Thoracic aorta (tissue), 2 donors: ENCODE results near the gene CHRD. TPM values are rescaled to one million over a fixed set of nuclear protein-coding genes. Genes with fewer than 3 reads are reported as not detected.

Experiments
- ATAC-seq: fragments of 150-250 bp; one replicate; pipeline ENCODE4 v1.8.0; 2017; ENCODE audit warnings: low read depth; ENCODE audit not compliant: insufficient number of reproducible peaks, low FRiP score
- DNase-seq: peaks from one replicate; pipeline ENCODE4 v3.0.0-alpha.2; 2020; ENCODE audit warnings: low spot score
- H3K27ac ChIP-seq, 2 donors: fragments of 200-600 bp; sonication (generic); 1 replicate in 1 of 2; 2 replicates in 1 of 2; pipeline ENCODE4 v1.5.1; 2016; ENCODE audit warnings: mild to moderate bottlenecking in 2 of 2, moderate library complexity in 2 of 2
- H3K27me3 ChIP-seq: fragments of 200-600 bp; sonication (generic); replicated peaks from 2 replicates; pipeline ENCODE4 v1.6.0; 2016; ENCODE audit warnings: mild to moderate bottlenecking; ENCODE audit not compliant: insufficient read depth
- H3K36me3 ChIP-seq: fragments of 200-600 bp; sonication (generic); one replicate; pipeline ENCODE4 v1.5.1; 2016
- H3K4me1 ChIP-seq, 2 donors: fragments of 200-600 bp; sonication (generic); 1 replicate in 1 of 2; 2 replicates in 1 of 2; pipeline versions ENCODE4 v1.5.1 to v1.6.0; 2016; ENCODE audit warnings: low read depth in 2 of 2, mild to moderate bottlenecking in 1 of 2; ENCODE audit not compliant: control insufficient read depth in 1 of 2
- H3K4me3 ChIP-seq: fragments of 200-600 bp; sonication (generic); 2 replicates; pipeline ENCODE4 v1.5.1; 2016; ENCODE audit warnings: mild to moderate bottlenecking
- H3K9me3 ChIP-seq: fragments of 200-600 bp; sonication (generic); 2 replicates; pipeline ENCODE4 v1.5.1; 2016
- total RNA-seq, 2 donors: library from RNA; depleted of rRNA; stranded (reverse); fragments of >200 nt; gene quantifications; one replicate each; pipeline versions ENCODE4 v1.1.0 to v1.2.3, GENCODE V29; 2016
- TF ChIP-seq, protein P1 (sequence below): fragments of 200-600 bp; sonication (generic); IDR thresholded peaks from one replicate; pipeline ENCODE4 v1.5.1; 2019; ENCODE audit warnings: antibody characterized with exemption

Gene CHRD
- total RNA-seq, 2 donors from 2014 or later = 19.5 to 21.7 TPM

DNA sequence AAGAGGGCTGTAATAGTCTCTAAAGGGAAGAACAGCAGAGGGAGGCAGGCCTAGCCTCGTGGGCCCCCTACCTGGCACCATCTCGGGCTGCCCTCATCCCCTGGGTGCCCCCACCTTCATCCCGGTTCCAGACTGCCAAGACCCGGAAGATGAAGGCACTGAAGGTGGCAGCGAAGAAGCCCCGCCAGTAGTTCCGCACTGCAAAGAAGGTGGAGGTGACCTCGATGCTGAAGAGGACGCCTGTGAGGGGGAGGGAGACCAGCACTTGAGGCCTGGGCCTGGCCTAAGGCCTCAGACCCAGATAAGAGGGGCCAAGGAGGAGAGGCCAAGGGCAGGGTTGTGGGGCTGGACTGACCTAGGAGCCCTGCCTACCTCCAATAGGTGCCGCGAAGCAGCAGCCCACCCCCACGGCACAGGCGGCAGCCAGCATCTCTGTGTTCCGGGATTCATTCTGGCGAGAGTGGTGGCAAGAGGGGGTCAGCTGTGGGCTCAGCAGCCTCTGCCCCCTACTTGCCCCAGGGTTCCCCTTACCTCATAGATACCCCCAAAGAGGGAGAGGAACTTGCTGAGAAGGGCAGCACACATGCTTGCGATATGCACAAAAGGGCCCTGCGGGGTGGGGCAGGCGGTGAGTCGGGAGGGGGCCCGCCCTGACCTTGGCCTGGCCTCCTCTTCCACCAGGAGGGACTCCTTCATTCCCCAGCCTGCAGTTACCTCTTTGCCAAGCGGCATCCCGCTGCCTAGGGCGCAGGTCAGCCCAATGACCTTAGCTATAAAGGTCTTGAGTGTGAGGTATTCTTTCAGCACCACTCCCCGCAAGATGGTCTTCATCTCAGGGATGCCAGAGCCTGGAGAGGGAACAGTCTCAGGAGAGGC, 22.4 kb upstream of the CHRD start:
- TF ChIP-seq, protein P1, sequence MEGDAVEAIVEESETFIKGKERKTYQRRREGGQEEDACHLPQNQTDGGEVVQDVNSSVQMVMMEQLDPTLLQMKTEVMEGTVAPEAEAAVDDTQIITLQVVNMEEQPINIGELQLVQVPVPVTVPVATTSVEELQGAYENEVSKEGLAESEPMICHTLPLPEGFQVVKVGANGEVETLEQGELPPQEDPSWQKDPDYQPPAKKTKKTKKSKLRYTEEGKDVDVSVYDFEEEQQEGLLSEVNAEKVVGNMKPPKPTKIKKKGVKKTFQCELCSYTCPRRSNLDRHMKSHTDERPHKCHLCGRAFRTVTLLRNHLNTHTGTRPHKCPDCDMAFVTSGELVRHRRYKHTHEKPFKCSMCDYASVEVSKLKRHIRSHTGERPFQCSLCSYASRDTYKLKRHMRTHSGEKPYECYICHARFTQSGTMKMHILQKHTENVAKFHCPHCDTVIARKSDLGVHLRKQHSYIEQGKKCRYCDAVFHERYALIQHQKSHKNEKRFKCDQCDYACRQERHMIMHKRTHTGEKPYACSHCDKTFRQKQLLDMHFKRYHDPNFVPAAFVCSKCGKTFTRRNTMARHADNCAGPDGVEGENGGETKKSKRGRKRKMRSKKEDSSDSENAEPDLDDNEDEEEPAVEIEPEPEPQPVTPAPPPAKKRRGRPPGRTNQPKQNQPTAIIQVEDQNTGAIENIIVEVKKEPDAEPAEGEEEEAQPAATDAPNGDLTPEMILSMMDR = no peak
- Histone ChIP-seq H3K4me1 (peaks cover 7 to 12% of the 10 kb centered on the region in 2 donors), H3K27me3 (no peaks in the 10 kb centered on the region), H3K9me3 (no peaks in the 10 kb centered on the region), H3K36me3 (peaks cover 11% of the 10 kb centered on the region), H3K4me3 (no peak overlapping the region), H3K27ac (no peak overlapping the region)
- no peak for DNase-seq
- no peak for ATAC-seq

DNA sequence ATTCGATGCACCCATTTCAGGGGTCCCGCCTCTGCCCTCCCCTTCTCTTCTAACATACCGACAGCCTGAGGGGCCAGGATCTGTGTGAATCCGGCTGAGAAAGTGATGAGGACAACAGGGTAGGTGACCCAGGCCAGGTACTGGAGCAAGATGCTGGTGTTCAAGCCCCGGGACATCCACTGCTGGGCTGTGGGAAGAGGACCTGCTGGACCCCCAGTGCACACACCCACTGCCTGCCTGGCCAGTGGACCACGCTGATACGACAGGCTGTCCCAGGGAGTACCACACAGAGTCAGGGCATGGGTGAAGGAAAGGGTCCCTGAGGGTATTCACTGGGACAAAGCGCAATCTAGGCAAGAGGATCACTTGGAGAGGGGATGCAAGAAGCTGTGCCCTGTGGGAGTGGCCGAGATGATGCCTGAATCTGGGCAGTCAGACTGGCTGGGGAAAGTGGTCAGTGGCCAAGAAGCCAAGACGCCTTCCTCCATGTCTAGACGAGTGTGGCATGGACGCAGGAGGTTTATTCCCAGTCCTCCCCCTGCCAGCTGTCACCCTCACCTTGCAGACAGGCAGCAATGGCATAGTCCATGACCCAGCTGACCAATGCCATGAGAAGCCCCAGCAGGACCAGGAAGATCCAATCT, 21.6 kb upstream of the CHRD start:
- Histone ChIP-seq H3K4me1 (peaks cover 7 to 12% of the 10 kb centered on the region in 2 donors), H3K4me3 (no peak overlapping the region), H3K27ac (no peak overlapping the region), H3K27me3 (no peaks in the 10 kb centered on the region), H3K36me3 (peaks cover 11% of the 10 kb centered on the region), H3K9me3 (no peaks in the 10 kb centered on the region)
- DNase-seq (no peak), ATAC-seq (no peak)
- TF ChIP-seq, protein P1 = no peak

DNA sequence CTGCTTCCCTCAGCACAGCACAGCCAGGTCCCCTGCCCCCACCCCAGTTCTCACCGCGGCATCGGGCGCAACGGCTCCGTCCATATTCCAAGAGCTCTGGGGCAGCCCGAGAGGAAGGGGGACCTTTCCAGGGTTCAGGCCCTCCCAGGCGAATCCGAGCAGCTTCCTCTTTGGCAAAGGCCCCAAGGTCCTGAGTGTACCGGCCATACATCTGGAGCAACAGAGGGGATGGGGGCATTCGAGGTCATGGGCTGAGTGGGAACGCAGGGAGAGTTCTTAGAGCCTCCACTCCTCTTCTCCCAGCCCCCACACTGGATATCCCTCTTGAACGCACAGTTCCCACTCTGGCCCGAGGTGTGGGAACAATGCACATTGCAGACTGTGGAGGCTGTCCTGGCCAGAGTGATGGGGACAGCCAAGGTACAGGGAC, 20.9 kb upstream of the CHRD start:
- no peak overlapping the region for H3K27ac ChIP-seq
- no peaks in the 10 kb centered on the region for H3K27me3 ChIP-seq
- DNase-seq = no peak
- TF ChIP-seq, protein P1 = no peak
- no peaks in the 10 kb centered on the region for H3K9me3 ChIP-seq
- H3K36me3 ChIP-seq = peaks cover 11% of the 10 kb centered on the region
- H3K4me3 ChIP-seq = no peak overlapping the region
- ATAC-seq = no peak
- H3K4me1 ChIP-seq = peaks cover 11 to 18% of the 10 kb centered on the region in 2 donors

DNA sequence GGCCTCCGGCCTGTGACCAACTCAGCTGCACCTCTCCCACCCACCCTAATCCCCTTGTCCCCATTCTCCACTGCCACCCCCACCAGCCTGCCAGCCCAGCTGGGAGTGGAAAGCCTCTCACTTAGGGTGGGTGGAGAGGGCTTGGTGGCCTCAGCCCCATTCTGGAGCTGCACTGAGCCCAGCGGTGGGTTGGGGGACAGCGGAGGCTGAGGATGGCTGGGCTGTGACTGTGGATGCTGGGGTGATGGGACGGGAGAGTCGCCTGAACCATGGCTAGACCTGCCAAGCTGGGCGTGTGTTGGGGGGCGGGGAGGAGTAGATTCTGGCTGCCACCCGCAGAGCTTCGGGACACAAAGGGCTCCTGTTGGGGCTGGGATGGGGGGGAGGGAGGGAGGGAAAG, 20.2 kb upstream of the CHRD start:
- Histone ChIP-seq H3K4me1 (peaks cover 11 to 25% of the 10 kb centered on the region in 2 donors), H3K36me3 (peaks cover 11% of the 10 kb centered on the region), H3K27me3 (no peaks in the 10 kb centered on the region), H3K4me3 (no peak overlapping the region), H3K27ac (no peak overlapping the region), H3K9me3 (no peaks in the 10 kb centered on the region)
- DNase-seq (no peak), ATAC-seq (no peak)
- TF ChIP-seq, protein P1 = no peak
